ENCODE measurements around the gene CYP4F12.
"Not testable (repeated sequence)": the region's sequence is repeated elsewhere in the genome, so short reads cannot be mapped to it uniquely, and the experiment has no call there.

CYP4F12 gene

GRCh38 chr19:15650123-15650522 is 22.8 kb upstream of the CYP4F12 start:
- DNase-seq: not testable (repeated sequence)

DNA sequence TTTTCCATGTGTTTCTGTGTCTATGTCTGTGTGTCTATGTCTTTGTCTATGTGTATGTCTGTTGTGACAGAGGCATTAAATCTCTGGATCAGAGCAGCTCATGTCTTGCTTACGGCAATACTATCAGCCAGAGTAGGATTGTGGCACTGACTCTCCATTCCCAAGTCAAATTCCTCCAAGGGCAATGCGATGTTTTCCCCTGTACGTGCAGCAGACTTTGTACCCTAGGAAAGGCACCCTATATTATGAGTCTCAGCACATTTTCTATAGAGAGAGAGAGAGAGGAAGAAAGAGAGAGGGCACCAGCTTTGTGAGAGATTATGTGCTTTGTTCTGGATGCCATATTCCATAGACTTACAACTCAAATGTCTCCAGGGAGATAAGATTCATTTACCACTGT is 21.1 kb upstream of the CYP4F12 start:
- no peak for DNase-seq

DNA sequence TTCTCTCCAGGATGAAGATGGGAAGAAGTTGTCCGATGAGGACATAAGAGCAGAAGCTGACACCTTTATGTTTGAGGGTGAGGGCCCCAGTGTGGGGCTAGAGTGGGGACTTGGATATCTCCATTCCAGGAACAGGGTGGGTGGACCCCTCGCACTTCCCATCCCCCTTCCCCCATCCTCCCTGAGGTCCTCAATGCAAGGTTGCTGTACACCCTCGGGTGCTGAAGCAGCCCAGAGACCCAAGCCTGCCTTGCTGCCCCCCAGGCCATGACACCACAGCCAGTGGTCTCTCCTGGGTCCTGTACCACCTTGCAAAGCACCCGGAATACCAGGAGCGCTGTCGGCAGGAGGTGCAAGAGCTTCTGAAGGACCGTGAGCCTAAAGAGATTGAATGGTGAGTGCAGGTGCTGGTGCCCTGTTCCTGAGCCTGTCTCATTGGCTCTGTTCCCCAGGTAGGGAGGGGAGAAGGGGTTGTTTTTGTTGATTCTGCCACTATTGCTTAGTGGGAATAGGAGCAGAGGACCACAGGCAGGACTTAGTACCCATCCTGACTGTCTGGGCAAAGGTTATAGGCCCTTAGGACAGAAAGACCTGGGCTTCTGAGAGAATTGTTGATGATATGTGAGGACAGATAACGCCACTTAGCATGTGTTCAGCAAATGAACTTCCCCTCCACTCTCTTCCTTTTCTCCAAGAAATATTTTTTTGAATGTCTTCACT is 20.2 kb upstream of the CYP4F12 start:
- DNase-seq: no peak

DNA sequence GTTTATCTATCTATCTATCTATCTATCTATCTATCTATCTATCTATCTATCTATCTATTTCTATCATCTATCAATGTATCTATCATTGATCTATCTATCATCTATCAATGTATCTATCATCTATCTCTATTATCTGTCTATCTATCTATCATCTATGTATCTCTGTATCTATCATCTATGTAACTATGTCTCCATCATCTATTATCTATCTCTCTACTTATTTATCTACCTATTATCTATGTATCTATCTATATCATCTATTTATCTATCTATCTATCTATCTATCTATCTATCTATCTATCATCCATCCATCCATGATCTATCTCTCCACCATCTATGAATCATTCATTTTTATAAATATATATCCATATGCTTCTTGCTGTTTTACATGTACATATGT is 16.4 kb upstream of the CYP4F12 start:
- DNase-seq: no peak

DNA sequence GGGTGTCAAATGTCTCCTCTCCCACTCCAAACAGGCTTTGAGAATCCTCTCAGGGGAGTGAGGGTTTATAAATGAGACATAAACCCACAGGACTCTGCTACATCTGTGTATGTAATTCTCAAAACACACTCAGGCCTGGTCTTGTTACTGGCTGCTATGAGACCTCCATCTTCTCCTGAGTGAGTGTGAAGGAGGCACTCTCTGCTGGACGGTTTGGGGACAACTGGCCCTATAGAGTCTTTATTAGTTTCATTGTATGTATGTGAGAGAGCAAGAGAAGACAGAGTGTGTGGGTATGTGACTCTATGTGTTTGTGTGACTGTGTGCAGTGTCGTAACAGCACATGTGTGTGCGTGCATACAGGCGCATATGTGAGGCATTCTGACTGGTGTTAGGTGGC is 9.6 kb upstream of the CYP4F12 start:
- no peak for DNase-seq

- no peak for DNase-seq
Observed at GRCh38 chr19:15666186-15666585, 6.7 kb upstream of the CYP4F12 start.

DNA sequence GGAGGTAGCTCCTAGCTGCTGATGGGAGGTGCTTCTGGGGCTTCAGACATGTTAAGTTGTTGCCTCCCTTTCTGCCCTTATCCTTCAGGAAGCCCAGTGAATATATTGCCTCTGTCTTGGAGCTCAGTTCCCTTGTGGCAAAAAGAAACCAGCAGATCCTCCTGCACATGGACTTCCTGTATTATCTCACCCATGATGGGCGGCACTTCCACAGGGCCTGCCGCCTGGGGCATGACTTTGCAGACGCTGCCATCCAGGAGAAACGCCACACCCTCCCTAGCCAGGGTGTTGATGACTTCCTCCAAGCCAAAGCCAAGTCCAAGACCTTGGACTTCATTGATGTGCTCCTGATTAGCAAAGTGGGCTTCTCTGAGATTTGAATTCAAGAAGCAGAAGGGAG is 6.0 kb upstream of the CYP4F12 start:
- DNase-seq: no peak

DNA sequence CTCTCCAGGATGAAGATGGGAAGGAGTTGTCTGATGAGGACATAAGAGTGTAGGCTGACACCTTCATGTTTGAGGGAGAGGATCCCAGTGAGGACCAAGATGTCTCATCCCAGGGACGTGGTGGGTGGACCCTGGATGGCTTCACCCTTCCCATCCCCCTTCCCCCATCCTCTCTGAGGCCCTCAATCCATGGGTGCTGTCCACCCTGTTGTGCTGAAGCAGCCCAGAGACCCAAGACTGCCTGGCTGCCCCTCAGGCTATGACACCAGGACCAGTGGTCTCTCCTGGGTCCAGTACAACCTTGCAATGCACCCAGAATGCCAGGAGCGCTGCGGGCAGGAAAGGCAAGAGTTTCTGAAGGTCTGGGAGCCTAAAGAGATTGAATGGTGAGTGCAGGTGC is 3.4 kb upstream of the CYP4F12 start:
- DNase-seq: no peak

- DNase-seq: no peak
Observed at GRCh38 chr19:15669891-15670290, 3.0 kb upstream of the CYP4F12 start.

- DNase-seq: no peak
Observed at GRCh38 chr19:15671237-15671821, 1.6 kb upstream of the CYP4F12 start.

DNA sequence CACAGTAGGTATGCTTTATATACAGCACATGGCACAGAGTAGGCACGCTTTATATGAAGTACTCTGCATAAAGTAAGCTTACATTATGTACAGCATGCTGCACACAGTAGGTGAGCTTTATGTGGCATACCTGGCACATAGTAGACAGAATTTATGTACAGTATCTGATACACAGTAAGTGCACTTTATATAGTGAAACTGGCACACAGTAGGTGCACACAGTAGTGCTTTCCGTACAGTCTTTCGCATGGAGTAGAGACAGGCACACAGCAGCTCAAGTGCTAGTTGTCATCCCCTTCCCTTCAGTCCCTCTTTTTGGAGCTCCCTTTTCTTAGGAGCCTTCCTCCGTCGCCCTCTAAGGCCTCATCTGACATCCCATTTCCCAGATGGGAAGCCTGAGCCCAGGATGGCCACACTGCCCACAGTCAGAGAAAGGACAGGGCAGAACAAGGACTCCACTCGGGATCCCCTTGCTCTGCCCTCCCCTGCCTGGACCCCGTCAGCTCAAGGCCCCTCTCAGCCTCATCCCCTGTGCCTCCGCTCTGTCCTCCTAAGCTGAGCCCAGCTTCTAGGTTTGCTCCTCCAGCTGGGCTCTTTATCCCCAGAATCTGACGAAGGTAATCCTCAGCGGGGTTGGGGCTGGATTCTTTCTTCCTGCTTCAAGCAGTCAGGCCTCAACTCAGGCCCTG is 852 bp upstream of the CYP4F12 start:
- DNase-seq: no peak

- DNase-seq: no peak
Observed at GRCh38 chr19:15673176-15673654, 328 bp downstream of the CYP4F12 start.

DNA sequence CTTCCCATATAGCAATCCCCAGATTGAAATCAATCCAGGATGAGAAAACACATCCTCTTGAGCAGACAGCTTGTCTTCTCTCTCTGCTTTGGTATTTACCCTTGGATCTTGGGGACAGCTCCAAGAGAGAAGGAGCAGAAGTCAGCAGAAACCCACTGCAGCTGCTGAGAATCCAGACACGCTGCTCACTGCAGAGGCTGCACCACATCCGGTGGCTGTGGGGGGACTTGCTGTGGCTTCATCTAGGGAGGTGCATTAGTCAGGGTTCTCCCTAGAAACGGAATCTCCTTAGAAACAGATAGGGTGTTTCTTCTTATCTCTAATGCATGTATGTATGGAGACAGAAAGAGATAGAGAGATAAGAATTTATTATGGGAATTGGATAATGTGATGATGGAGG is 2.7 kb downstream of the CYP4F12 start:
- no peak for DNase-seq

GRCh38 chr19:15679089-15679488 is 6.2 kb downstream of the CYP4F12 start:
- DNase-seq: no peak

- DNase-seq: not testable (repeated sequence)
Observed at GRCh38 chr19:15679865-15680264, 7.0 kb downstream of the CYP4F12 start.

- DNase-seq: no peak
Observed at GRCh38 chr19:15680478-15681322, 7.8 kb downstream of the CYP4F12 start.

- no peak for DNase-seq
Observed at GRCh38 chr19:15683411-15683810, 10.5 kb downstream of the CYP4F12 start.

GRCh38 chr19:15684828-15685227 is 11.9 kb downstream of the CYP4F12 start:
- DNase-seq: no peak

DNA sequence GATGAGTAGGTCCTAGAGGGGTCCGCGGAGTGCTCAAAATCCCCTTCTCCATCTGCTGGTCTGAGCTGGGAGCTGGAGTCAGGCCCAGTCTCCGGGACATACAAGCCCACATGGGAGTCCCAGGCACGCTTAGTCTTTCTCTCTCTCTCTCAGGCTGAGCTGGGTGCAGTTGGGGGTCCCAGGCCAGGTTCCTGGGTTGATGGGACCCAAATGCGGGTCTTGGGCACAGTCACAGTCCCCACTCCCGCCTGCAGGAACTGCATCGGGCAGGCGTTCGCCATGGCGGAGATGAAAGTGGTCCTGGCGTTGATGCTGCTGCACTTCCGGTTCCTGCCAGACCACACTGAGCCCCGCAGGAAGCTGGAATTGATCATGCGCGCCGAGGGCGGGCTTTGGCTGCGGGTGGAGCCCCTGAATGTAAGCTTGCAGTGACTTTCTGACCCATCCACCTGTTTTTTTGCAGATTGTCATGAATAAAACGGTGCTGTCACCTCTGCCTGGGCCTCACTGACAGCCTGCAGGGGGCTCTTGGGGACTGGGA is 23.8 kb downstream of the CYP4F12 start:
- DNase-seq: no peak

GRCh38 chr19:15701757-15702533 is 29.1 kb downstream of the CYP4F12 start:
- no peak for DNase-seq

DNA sequence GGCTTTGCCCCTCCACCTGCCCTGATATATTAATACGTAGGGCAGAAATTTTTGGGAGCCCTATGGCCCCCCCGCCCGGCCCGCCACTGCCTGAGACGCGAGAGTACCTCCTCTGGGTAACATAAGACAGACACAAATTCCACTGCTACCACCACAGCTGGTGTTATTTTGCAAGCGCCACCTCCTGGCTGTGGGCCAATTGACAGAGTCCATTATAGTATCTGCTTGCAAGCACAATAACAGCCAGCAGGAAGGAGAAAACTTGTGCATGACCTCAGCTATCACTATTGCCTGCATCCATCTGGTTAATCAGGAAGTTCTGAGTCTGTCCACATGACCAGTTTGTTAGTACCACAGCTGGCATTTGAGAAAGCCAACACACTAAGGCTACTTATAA is 29.6 kb downstream of the CYP4F12 start:
- no peak for DNase-seq

DNA sequence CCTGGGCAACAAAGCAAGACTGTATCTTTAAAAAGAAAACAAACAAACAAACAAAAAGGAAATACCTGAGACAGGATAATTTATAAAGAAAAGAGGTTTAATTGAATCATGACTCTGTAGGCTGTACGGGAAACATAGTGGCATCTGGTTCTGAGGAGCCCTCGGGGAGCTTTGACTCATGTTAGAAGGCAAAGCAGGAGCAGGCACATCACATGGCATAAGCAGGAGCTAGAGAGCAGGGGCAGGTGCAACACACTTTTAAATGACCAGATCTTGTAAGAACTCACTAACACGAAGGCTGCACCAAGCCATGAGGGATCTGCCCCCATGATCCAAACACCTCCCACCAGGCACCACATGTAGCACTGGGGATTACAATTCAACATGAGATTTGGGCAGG is 41.8 kb downstream of the CYP4F12 start:
- DNase-seq: no peak
